HEK293T (cell line): ENCODE measurements around the gene SERPINB6.

Experiments
- BHLHE40 ChIP-seq: fragments of 450-650 bp; IDR thresholded peaks from 2 replicates; pipeline ENCODE4 v1.6.1; 2016; ENCODE audit warnings: mild to moderate bottlenecking, moderate library complexity, borderline replicate concordance
- ELF4 ChIP-seq: fragments of 450-650 bp; IDR thresholded peaks from 2 replicates; pipeline ENCODE4 v1.6.1; 2017; ENCODE audit warnings: antibody characterized with exemption
- FOXA1 ChIP-seq: fragments of 450-650 bp; IDR thresholded peaks from 2 replicates; pipeline ENCODE4 v1.6.1; 2016; ENCODE audit warnings: mild to moderate bottlenecking
- FOXK2 ChIP-seq: fragments of 450-650 bp; IDR thresholded peaks from 2 replicates; pipeline ENCODE4 v1.6.1; 2016; ENCODE audit warnings: mild to moderate bottlenecking
- FOXM1 ChIP-seq: fragments of 450-650 bp; IDR thresholded peaks from 2 replicates; pipeline ENCODE4 v1.6.1; 2017; ENCODE audit warnings: mild to moderate bottlenecking, borderline replicate concordance
- HDGF ChIP-seq: fragments of 450-650 bp; IDR thresholded peaks from 2 replicates; pipeline ENCODE4 v1.6.1; 2017; ENCODE audit warnings: antibody characterized with exemption, borderline replicate concordance
- SP1 ChIP-seq: fragments of 450-650 bp; IDR thresholded peaks from 2 replicates; pipeline ENCODE4 v1.6.1; 2017
- TARDBP ChIP-seq: fragments of 450-650 bp; IDR thresholded peaks from 2 replicates; pipeline ENCODE4 v1.6.1; 2016
- ZNF384 ChIP-seq: fragments of 450-650 bp; IDR thresholded peaks from 2 replicates; pipeline ENCODE4 v1.6.1; 2016

DNA sequence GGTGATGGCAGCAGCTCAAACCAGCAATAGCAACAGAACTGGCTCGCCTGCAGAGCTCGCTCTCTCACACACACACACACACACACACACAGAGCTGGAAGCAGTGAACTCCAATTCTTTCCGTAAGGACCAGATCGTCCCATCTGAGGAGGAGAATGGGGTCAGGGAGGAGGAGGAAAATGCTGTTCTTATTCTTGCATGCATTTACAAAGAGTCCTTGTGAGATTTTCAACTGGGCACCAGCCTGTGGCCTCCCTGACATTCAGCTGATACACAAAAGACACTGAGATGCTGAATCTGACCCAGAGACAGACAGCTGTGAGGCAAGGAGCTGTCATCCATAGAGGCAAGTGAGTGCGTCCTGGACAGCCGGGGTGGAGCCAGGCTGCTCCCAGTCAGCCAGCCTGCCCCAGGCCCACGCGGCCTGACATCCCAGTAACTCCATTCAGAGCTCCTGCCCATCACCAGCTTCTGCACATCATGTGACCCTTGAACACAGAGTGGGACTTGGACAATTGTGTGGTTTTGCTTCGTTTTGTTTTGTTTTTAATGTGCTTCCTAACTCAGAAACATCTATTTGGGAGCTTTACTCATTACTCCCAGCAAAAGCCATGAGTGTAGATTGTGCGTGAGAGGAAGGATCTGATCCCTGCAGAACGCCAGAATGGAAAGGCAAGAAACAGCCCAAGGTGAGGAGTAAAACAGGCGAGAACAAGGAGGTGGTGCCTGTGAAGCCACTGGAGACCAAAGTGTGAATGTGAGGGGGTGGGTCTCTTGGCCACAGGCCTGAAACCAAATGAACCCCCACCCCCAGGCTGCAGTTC, 70.3 kb downstream of the SERPINB6 start:
- TF ChIP-seq BHLHE40 (no peak), ELF4 (no peak), ZNF384 (no peak), FOXK2 (no peak), SP1 (no peak), FOXA1 (no peak), HDGF (no peak), TARDBP (no peak), FOXM1 (no peak)
